Rectal smooth muscle tissue (tissue), 1 donor: ENCODE results near the gene BCL2L14.

Source experiments
- H3K27ac ChIP-seq: one replicate; pipeline ENCODE4 v1.7.0; 2013; ENCODE audit warnings: low read depth, low read length, inconsistent platforms
- H3K27me3 ChIP-seq: one replicate; pipeline ENCODE4 v1.7.0; 2013; ENCODE audit warnings: low read length; ENCODE audit not compliant: control insufficient read depth, insufficient read depth
- H3K36me3 ChIP-seq: one replicate; pipeline ENCODE4 v1.7.0; 2013; ENCODE audit warnings: low read length; ENCODE audit not compliant: control insufficient read depth, insufficient read depth
- H3K4me1 ChIP-seq: one replicate; pipeline ENCODE4 v1.7.0; 2013; ENCODE audit warnings: low read length; ENCODE audit not compliant: control insufficient read depth, insufficient read depth
- H3K4me3 ChIP-seq: one replicate; pipeline ENCODE4 v1.7.0; 2013; ENCODE audit warnings: low read length
- H3K9ac ChIP-seq: one replicate; pipeline ENCODE4 v1.7.0; 2013; ENCODE audit warnings: low read length

Gene BCL2L14

GRCh38 chr12:12070674-12071656, at the start of gene BCL2L14:
BCL2L14 (plus strand) TSS chr12:12070939; CDS start chr12:12079306, 8,367 bp downstream.
- Histone ChIP-seq H3K4me3 (peak within 1 kb of the TSS; percentile 57), H3K27me3 (no peaks in the 10 kb centered on the region), H3K9ac (peak within 1 kb of the TSS; percentile 56), H3K4me1 (no peaks in the 10 kb centered on the region), H3K36me3 (no peaks in the 10 kb centered on the region), H3K27ac (no peak within 1 kb of the TSS)

- H3K4me1 ChIP-seq: no peaks in the 10 kb centered on the region
- H3K4me3 ChIP-seq: no peak overlapping the region
- H3K36me3 ChIP-seq: no peaks in the 10 kb centered on the region
- H3K27ac ChIP-seq: no peak overlapping the region
- no peaks in the 10 kb centered on the region for H3K27me3 ChIP-seq
- H3K9ac ChIP-seq: no peak overlapping the region
Measured at GRCh38 chr12:12022306-12022936, 48.3 kb upstream of the BCL2L14 start.

GRCh38 chr12:12023456-12023855, 47.3 kb upstream of the BCL2L14 start:
- Histone ChIP-seq H3K36me3 (no peaks in the 10 kb centered on the region), H3K9ac (no peak overlapping the region), H3K27me3 (no peaks in the 10 kb centered on the region), H3K27ac (no peak overlapping the region), H3K4me1 (no peaks in the 10 kb centered on the region), H3K4me3 (no peak overlapping the region)

GRCh38 chr12:12024911-12025682, 45.6 kb upstream of the BCL2L14 start:
- H3K4me3 ChIP-seq: no peak overlapping the region
- H3K4me1 ChIP-seq: no peaks in the 10 kb centered on the region
- H3K36me3 ChIP-seq: no peaks in the 10 kb centered on the region
- no peak overlapping the region for H3K9ac ChIP-seq
- H3K27me3 ChIP-seq: no peaks in the 10 kb centered on the region
- no peak overlapping the region for H3K27ac ChIP-seq

GRCh38 chr12:12025799-12026386, 44.8 kb upstream of the BCL2L14 start:
- Histone ChIP-seq H3K27ac (no peak overlapping the region), H3K36me3 (no peaks in the 10 kb centered on the region), H3K4me1 (no peaks in the 10 kb centered on the region), H3K9ac (no peak overlapping the region), H3K27me3 (no peaks in the 10 kb centered on the region), H3K4me3 (no peak overlapping the region)

GRCh38 chr12:12028668-12029402, 41.9 kb upstream of the BCL2L14 start:
- H3K27ac ChIP-seq: no peak overlapping the region
- H3K4me1 ChIP-seq: no peaks in the 10 kb centered on the region
- no peaks in the 10 kb centered on the region for H3K36me3 ChIP-seq
- no peak overlapping the region for H3K4me3 ChIP-seq
- H3K27me3 ChIP-seq: no peaks in the 10 kb centered on the region
- H3K9ac ChIP-seq: no peak overlapping the region

GRCh38 chr12:12029653-12030052, 41.1 kb upstream of the BCL2L14 start:
- no peak overlapping the region for H3K4me3 ChIP-seq
- H3K27me3 ChIP-seq: no peaks in the 10 kb centered on the region
- no peaks in the 10 kb centered on the region for H3K36me3 ChIP-seq
- H3K9ac ChIP-seq: no peak overlapping the region
- H3K27ac ChIP-seq: no peak overlapping the region
- H3K4me1 ChIP-seq: no peaks in the 10 kb centered on the region

- Histone ChIP-seq H3K27ac (peak overlapping the region; percentile 75), H3K4me1 (no peaks in the 10 kb centered on the region), H3K9ac (no peak overlapping the region), H3K4me3 (no peak overlapping the region), H3K36me3 (no peaks in the 10 kb centered on the region), H3K27me3 (no peaks in the 10 kb centered on the region)
Measured at GRCh38 chr12:12032260-12032791, 38.4 kb upstream of the BCL2L14 start.

GRCh38 chr12:12032851-12033797, 37.6 kb upstream of the BCL2L14 start:
- H3K9ac ChIP-seq: peak overlapping the region; percentile 49
- peak overlapping the region; percentile 68 for H3K4me3 ChIP-seq

GRCh38 chr12:12033824-12034223, 36.9 kb upstream of the BCL2L14 start:
- Histone ChIP-seq H3K9ac (no peak overlapping the region), H3K36me3 (no peaks in the 10 kb centered on the region), H3K27me3 (no peaks in the 10 kb centered on the region), H3K4me1 (no peaks in the 10 kb centered on the region), H3K27ac (no peak overlapping the region), H3K4me3 (no peak overlapping the region)

More at GRCh38 chr12:12032851-12033797, 37.6 kb upstream of the BCL2L14 start:
- H3K4me1 ChIP-seq: no peaks in the 10 kb centered on the region
- H3K27ac ChIP-seq: peak overlapping the region; percentile 75
- no peaks in the 10 kb centered on the region for H3K36me3 ChIP-seq
- no peaks in the 10 kb centered on the region for H3K27me3 ChIP-seq
